ENCODE measurements around the gene ASB1.

The ASB1 gene

GRCh38 chr2:238466243-238466756 is 39.6 kb downstream of the ASB1 start:
- H3K4me3 ChIP-seq (ENCODE audit: low read depth, low read length), result no peak overlapping the region
- no peak for TF ChIP-seq CTCF (conservative IDR thresholded peaks at IDR 0.05; ENCODE audit: low read depth, low read length)

DNA sequence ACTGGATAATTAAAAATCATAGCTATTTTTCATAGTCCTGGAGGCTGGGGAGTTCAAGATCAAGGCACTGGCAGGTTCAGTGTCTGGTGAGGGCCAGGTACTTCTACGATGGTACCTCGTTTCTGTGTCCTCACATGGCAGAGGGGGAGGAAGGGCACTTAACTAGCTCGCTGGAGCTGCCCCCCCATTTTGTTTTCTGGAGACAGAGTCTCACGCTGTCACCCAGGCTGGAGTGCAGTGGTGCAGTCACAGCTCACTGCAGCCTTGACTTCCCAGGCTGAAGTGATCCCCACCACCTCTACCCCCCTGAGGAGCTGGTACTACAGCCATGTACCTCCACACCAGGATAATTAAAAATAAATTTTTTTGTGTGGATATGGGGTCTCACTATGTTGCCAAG is 40.3 kb downstream of the ASB1 start:
- H3K4me3 ChIP-seq (ENCODE audit: low read depth, low read length), result no peak overlapping the region
- DNase-seq (ENCODE audit: low read depth), result no peak
- no peak for TF ChIP-seq CTCF (conservative IDR thresholded peaks at IDR 0.05; ENCODE audit: low read depth, low read length)

More at GRCh38 chr2:238466243-238466756, 39.6 kb downstream of the ASB1 start:
- DNase-seq (ENCODE audit: low read depth), result no peak

DNA sequence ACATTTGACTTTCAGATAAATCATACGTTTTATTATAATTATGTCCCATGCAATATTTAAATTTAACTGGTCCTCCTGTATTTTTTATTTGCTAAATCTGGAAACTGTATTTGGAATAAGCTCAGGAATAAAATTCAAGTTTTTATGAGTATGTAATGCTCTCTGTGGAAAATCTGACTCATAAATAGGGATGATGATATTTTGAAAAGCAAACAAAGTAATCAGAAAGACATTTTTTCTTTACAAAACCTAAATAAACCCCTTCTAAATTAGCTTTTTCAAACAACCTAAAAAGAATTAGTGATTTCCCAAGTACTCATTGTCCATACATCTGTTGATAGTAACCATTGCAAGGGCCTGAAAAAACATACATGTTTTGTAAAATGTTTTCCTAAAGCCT is 41.1 kb downstream of the ASB1 start:
- no peak for DNase-seq (ENCODE audit: low read depth)
- H3K4me3 ChIP-seq (ENCODE audit: low read depth, low read length), result no peak overlapping the region
- no peak for TF ChIP-seq CTCF (conservative IDR thresholded peaks at IDR 0.05; ENCODE audit: low read depth, low read length)

GRCh38 chr2:238469155-238469554 is 42.4 kb downstream of the ASB1 start:
- no peak for DNase-seq (ENCODE audit: low read depth)
- no peak overlapping the region for H3K4me3 ChIP-seq (ENCODE audit: low read depth, low read length)
- TF ChIP-seq CTCF (conservative IDR thresholded peaks at IDR 0.05; ENCODE audit: low read depth, low read length), result no peak

DNA sequence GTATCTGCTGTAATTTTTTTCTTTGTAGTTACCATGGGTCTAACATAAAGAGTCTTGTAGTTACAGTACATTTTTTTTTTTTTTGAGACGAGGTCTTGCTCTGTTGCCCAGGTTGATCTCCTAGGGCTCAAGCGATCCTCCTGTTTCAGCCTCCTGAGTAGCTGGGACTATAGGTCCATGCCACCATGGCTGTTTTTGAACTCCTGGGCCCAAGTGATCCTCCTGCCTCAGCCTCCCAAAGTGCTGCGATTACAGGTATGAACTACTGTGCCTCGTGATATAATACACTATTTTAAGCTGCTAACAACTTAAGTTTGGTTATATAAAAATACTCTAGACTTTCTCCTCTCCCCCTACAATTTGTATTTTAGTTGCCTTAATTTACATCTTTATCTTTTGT is 46.3 kb downstream of the ASB1 start:
- no peak for TF ChIP-seq CTCF (conservative IDR thresholded peaks at IDR 0.05; ENCODE audit: low read depth, low read length)
- no peak overlapping the region for H3K4me3 ChIP-seq (ENCODE audit: low read depth, low read length)
- no peak for DNase-seq (ENCODE audit: low read depth)

DNA sequence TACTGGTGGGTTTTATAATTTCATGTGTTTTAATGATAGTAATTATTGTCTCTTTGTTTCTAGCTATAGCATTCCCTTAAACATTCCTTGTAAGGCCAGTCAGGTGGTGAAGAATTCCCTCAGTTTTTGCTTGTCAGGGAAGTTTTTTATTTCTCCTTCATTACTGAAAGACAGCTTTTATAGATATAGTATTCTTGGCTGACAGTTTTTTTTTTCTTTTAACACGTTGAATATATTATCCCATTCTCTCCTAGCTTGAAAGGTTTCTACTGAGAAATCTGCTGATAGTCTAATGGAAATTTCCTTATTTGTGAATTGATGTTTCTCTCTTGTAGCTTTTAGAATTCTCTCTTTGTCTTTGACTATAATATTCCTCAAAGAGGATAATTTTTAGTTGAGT is 46.8 kb downstream of the ASB1 start:
- DNase-seq (ENCODE audit: low read depth), result no peak
- no peak overlapping the region for H3K4me3 ChIP-seq (ENCODE audit: low read depth, low read length)
- no peak for TF ChIP-seq CTCF (conservative IDR thresholded peaks at IDR 0.05; ENCODE audit: low read depth, low read length)

DNA sequence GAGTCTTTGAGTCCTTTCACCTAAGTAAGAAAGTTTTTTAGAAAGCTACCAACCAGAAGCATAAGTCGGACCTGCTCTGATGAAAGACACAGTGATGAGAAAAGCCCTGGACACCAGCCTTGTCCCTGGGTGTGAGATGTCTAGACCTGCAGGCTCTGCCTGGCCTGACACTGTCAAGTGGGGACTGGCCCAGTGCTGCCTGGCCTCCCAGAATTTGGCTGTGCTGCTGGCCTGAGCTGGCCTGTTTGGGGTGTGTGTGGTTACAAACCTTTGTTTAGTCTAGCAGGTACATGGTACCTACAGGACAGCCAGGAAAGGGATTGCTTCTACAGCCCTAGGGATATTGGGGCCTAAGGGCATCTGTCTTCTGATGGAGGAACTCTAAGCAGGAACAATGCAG is 48.3 kb downstream of the ASB1 start:
- no peak overlapping the region for H3K4me3 ChIP-seq (ENCODE audit: low read depth, low read length)
- no peak for TF ChIP-seq CTCF (conservative IDR thresholded peaks at IDR 0.05; ENCODE audit: low read depth, low read length)
- no peak for DNase-seq (ENCODE audit: low read depth)

Data from choroid plexus epithelial cell (primary cell).